Femur (tissue), 1 donor: Measurements from ENCODE around the gene FASN.

Experiments
- DNase-seq: peaks from one replicate; pipeline ENCODE4 v3.0.0-alpha.2; 2017

Gene FASN

GRCh38 chr17:82055023-82055964 is 42.7 kb downstream of the FASN start:
- peak; percentile 16 for DNase-seq

GRCh38 chr17:82054351-82055022 is 43.5 kb downstream of the FASN start:
- DNase-seq, result peak; percentile 27

- DNase-seq, result peak; percentile 15
Measured at GRCh38 chr17:82053556-82054263, 44.3 kb downstream of the FASN start.

- DNase-seq, result no peak
Measured at GRCh38 chr17:82053130-82053529, 44.9 kb downstream of the FASN start.

GRCh38 chr17:82052638-82053059 is 45.4 kb downstream of the FASN start:
- DNase-seq, result peak; percentile 18

GRCh38 chr17:82051776-82052637 is 46.0 kb downstream of the FASN start, which contains the start of the genes GPS1 and RFNG:
Gene GPS1, plus strand, starts transcription at chr17:82051898. Its CDS starts 34 bp downstream, at chr17:82051932.
Gene RFNG, minus strand, starts transcription at chr17:82051811. Its CDS starts 45 bp downstream, at chr17:82051766.
- peak; percentile 85 for DNase-seq

GRCh38 chr17:82050761-82051641 is 47.0 kb downstream of the FASN start:
- DNase-seq, result peak; percentile 40

GRCh38 chr17:82050152-82050760 is 47.8 kb downstream of the FASN start:
- DNase-seq, result peak; percentile 25

GRCh38 chr17:82049521-82049971 is 48.5 kb downstream of the FASN start:
- peak; percentile 17 for DNase-seq

GRCh38 chr17:82049106-82049505 is 48.9 kb downstream of the FASN start:
- peak; percentile 17 for DNase-seq

- peak; percentile 16 for DNase-seq
Measured at GRCh38 chr17:82048571-82048971, 49.5 kb downstream of the FASN start.

GRCh38 chr17:82047914-82048570 is 50.0 kb downstream of the FASN start:
- no peak for DNase-seq

- DNase-seq, result no peak
Measured at GRCh38 chr17:82047379-82047778, 50.7 kb downstream of the FASN start.

GRCh38 chr17:82046903-82047302 is 51.1 kb downstream of the FASN start:
- no peak for DNase-seq

GRCh38 chr17:82045936-82046484 is 52.0 kb downstream of the FASN start:
- DNase-seq, result no peak

- no peak for DNase-seq
Measured at GRCh38 chr17:82043507-82043906, 54.5 kb downstream of the FASN start.

GRCh38 chr17:82042649-82043048 is 55.4 kb downstream of the FASN start:
- no peak for DNase-seq

- DNase-seq, result no peak
Measured at GRCh38 chr17:82041144-82041814, 56.8 kb downstream of the FASN start.
